Vagina (tissue), 2 donors: ENCODE results near the gene PRRX1.

Experiments used
- POLR2A ChIP-seq, 2 donors: fragments of 450-650 bp; IDR thresholded peaks; one replicate each; pipeline ENCODE4 v1.6.1; 2017; ENCODE audit warnings: antibody characterized with exemption in 2 of 2, mild to moderate bottlenecking in 2 of 2, moderate library complexity in 2 of 2
- TF ChIP-seq, protein P1 (sequence below), 3 experiments: fragments of 450-650 bp in 2 of 3; fragments of 200-600 bp in 1 of 3; sonication (generic) in 1 of 3; IDR thresholded peaks; one replicate each; pipeline ENCODE4 v1.5.1; 2017 to 2019; ENCODE audit warnings: antibody characterized with exemption in 3 of 3, mild to moderate bottlenecking in 2 of 3, moderate library complexity in 2 of 3

DNA sequence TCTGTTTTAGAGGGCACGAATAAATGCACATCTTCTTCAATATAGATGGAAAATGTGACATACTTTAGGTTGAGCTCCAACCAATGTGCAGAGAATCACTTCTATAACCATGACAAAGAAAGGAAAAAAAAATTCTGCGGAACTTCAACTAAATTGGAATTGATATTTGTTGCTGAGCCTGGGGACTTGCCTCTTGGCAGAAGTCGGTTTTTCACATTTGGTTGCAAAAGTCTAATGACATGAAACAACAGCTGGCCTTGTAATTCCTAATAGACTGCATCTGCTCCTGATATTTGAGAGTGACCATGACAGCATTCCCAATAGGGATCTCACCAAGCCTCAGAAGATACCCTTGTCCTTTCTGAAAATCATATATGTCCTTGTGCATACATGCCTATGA, 112.8 kb downstream of the PRRX1 start:
- TF ChIP-seq, protein P1, sequence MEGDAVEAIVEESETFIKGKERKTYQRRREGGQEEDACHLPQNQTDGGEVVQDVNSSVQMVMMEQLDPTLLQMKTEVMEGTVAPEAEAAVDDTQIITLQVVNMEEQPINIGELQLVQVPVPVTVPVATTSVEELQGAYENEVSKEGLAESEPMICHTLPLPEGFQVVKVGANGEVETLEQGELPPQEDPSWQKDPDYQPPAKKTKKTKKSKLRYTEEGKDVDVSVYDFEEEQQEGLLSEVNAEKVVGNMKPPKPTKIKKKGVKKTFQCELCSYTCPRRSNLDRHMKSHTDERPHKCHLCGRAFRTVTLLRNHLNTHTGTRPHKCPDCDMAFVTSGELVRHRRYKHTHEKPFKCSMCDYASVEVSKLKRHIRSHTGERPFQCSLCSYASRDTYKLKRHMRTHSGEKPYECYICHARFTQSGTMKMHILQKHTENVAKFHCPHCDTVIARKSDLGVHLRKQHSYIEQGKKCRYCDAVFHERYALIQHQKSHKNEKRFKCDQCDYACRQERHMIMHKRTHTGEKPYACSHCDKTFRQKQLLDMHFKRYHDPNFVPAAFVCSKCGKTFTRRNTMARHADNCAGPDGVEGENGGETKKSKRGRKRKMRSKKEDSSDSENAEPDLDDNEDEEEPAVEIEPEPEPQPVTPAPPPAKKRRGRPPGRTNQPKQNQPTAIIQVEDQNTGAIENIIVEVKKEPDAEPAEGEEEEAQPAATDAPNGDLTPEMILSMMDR (IDR thresholded peaks at IDR 0.05): no peak
- TF ChIP-seq POLR2A (IDR thresholded peaks at IDR 0.05): no peak
